ENCODE results near the gene IPPK. TPM values are rescaled to one million over a fixed set of nuclear protein-coding genes. Genes with fewer than 3 reads are reported as not detected.

Gene IPPK
- 10 to 100 TPM in 1 of 4 donors, 1 to 10 TPM in 3; 7.2 to 14.1 (median 8.9) TPM for total RNA-seq

GRCh38 chr9:92669890-92670708 is at the start of gene IPPK:
Gene IPPK (minus strand): TSS chr9:92670131. CDS start chr9:92669988, 143 bp downstream.
- peaks cover 0 to 14% of the 10 kb centered on the region in 2 donors for H3K36me3 ChIP-seq
- H3K27ac ChIP-seq: peak within 1 kb of the TSS; percentile 85 to 93 (median 90)
- peaks cover 0 to 52% (median 16%) of the 10 kb centered on the region in 3 donors for H3K4me1 ChIP-seq
- 0% methylated on average over 4 of the region's 75 CpGs for WGBS, 2 donors (ENCODE audit: low coverage in 1 of 2)
- peak; percentile 98 for ATAC-seq
- TF ChIP-seq EP300 (IDR thresholded peaks at IDR 0.05) (no peak), CTCF (IDR thresholded peaks at IDR 0.05) (peak in 1 of 4 experiments; percentile 9), POLR2A (IDR thresholded peaks at IDR 0.05) (peak; percentile 59 to 82), POLR2AphosphoS5 (IDR thresholded peaks at IDR 0.05) (peak; percentile 93)
- H3K27me3 ChIP-seq: no peaks in the 10 kb centered on the region
- peak within 1 kb of the TSS; percentile 73 to 92 for H3K4me3 ChIP-seq
- no peaks in the 10 kb centered on the region for H3K9me3 ChIP-seq

DNA sequence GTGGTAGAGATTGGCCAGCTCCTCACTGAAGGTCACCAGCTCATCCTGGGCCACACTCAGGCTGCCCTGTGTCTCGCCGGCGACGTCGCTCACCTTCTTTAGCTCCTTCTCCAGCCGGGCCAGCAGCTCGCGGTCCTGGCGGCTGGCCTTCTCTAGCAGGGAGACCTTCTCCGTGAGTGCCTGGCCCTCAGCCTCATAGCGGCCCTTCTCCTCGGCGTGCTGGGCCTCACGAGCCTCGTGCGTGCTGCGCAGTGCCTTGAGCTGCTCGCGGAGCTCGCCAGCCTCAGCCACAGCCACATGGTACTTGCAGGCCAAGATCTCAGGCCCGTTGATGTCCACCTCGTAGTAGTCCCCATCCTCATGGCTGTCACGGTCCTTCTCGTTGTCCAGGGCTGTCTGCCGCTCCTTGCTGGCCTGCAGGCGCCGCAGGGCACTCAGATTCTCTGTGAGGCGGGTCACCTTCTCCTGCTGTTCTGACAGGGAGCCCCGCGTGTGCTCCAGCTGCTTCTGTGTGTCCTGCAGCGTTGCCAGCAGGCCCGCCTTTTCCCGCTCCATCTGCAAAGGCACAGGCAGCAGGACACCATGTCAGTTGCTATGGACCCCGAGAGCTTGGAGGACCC is 49.2 kb upstream of the IPPK start:
- no peak overlapping the region for H3K4me3 ChIP-seq
- no peak for ATAC-seq
- peaks cover 0 to 93% of the 10 kb centered on the region in 2 donors for H3K36me3 ChIP-seq
- peaks cover 0 to 25% (median 0%) of the 10 kb centered on the region in 3 donors for H3K4me1 ChIP-seq
- no peak for TF ChIP-seq POLR2AphosphoS5 (IDR thresholded peaks at IDR 0.05)
- TF ChIP-seq CTCF (IDR thresholded peaks at IDR 0.05): no peak
- TF ChIP-seq POLR2A (IDR thresholded peaks at IDR 0.05): no peak
- TF ChIP-seq EP300 (IDR thresholded peaks at IDR 0.05): no peak
- H3K9me3 ChIP-seq: no peaks in the 10 kb centered on the region
- 100% methylated on average over 6 of the region's 34 CpGs; no CpG with 5 or more reads in 1 of the 2 donors for WGBS, 2 donors (ENCODE audit: low coverage in 1 of 2)
- H3K27me3 ChIP-seq: no peaks in the 10 kb centered on the region
- no peak overlapping the region for H3K27ac ChIP-seq

- Histone ChIP-seq H3K27ac (no peak overlapping the region), H3K4me3 (no peak overlapping the region), H3K27me3 (no peaks in the 10 kb centered on the region), H3K4me1 (peaks cover 0 to 24% (median 0%) of the 10 kb centered on the region in 3 donors), H3K36me3 (peaks cover 0 to 100% of the 10 kb centered on the region in 2 donors), H3K9me3 (no peaks in the 10 kb centered on the region)
- 90 to 93% methylated on average over 3 to 4 of the region's 40 CpGs for WGBS, 2 donors (ENCODE audit: low coverage in 1 of 2)
- ATAC-seq: no peak
- TF ChIP-seq CTCF (IDR thresholded peaks at IDR 0.05): no peak
- TF ChIP-seq POLR2AphosphoS5 (IDR thresholded peaks at IDR 0.05): no peak
- no peak for TF ChIP-seq POLR2A (IDR thresholded peaks at IDR 0.05)
- no peak for TF ChIP-seq EP300 (IDR thresholded peaks at IDR 0.05)
Measured at GRCh38 chr9:92718086-92719001, 48.4 kb upstream of the IPPK start.

- Histone ChIP-seq H3K4me1 (peaks cover 0 to 18% (median 0%) of the 10 kb centered on the region in 3 donors), H3K36me3 (peaks cover 0 to 100% of the 10 kb centered on the region in 2 donors), H3K27ac (no peak overlapping the region), H3K27me3 (no peaks in the 10 kb centered on the region), H3K4me3 (no peak overlapping the region), H3K9me3 (no peaks in the 10 kb centered on the region)
- WGBS, 2 donors (ENCODE audit: low coverage in 1 of 2): no CpG with 5 or more reads among the region's 21 CpGs
- TF ChIP-seq EP300 (IDR thresholded peaks at IDR 0.05): no peak
- TF ChIP-seq POLR2A (IDR thresholded peaks at IDR 0.05): no peak
- no peak for ATAC-seq
Measured at GRCh38 chr9:92717201-92718085, 47.5 kb upstream of the IPPK start.

All from gastroesophageal sphincter (tissue), 4 donors.